ENCODE data around the gene RASSF4.

- TF ChIP-seq CTCF (IDR thresholded peaks at IDR 0.05) (no peak), POLR2A (IDR thresholded peaks at IDR 0.05) (no peak)
These were observed 14.6 kb downstream of the RASSF4 start for GRCh38 chr10:44974082-44974627.

Measured in heart left ventricle (tissue), 13 donors.